ENCODE measurements around the gene OTX2.

GRCh38 chr14:56789955-56790354 lies 20.3 kb downstream of the OTX2 start:
- TF ChIP-seq CTCF (IDR thresholded peaks at IDR 0.05) = no peak
- TF ChIP-seq SIN3A (IDR thresholded peaks at IDR 0.05; ENCODE audit: borderline replicate concordance, insufficient read depth, low read depth, low read length) = no peak

Measured in Panc1 (cell line).